ENCODE measurements around the gene SPEF2.
"Not testable (repeated sequence)": the region's sequence is repeated elsewhere in the genome, so short reads cannot be mapped to it uniquely, and the experiment has no call there.

SPEF2 gene

DNA sequence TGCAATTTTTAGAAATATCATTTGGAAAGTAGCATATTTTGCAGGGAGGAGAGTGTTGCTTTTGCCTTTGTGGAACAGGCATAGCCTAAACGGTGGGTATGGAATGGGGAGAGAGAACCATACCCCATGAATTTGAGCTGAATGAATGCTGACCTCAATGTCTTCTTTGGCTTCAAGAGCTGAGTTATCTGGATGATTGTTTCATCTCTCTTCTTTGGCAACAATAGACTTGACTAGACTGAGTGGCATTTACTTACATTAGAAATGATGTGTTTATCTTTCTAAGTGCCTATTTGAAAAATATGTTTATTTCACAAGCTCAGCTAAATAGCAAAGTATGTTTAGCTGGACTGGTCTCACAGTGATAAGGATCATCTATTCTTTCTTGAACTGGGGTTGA lies 42.8 kb downstream of the SPEF2 start:
- no peak for DNase-seq

DNA sequence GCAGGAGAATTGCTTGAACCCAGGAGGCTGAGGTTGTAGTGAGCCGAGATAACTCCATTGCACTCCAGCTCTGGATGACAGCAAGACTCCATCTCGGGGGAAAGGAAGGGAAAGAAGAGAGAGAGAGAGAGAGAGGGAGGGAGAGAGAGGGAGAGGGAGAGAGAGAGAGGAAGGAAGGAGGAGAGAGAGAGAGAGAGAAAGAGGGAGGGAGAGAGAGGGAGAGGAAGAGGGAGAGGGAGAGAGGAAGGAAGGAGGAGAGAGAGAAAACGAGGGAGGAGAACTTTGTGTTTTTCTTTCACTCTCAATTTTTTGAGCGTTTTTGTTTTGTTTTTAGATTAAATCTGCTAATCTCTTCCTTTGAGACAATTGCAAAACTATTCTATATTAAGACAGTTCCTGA lies 46.9 kb downstream of the SPEF2 start:
- DNase-seq = no peak

DNA sequence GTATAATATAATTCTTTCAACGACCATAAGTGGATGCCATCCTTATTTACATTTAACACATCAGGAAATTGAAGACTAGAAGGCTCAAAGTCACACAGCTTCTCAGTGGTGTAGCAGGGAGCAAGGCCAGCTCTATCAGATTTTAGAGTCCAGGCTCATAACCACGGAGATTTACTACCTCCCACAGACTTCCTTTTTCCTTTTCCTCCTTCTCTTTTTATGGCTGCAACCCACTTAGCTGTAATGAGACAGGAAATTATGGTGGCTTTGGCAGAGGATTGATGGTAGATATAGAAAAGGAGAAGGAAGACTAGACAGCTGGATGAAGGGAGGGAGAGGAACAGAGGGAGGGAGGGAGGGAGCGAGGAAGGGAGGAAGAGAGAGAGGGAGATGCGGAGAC lies 47.4 kb downstream of the SPEF2 start:
- no peak for DNase-seq

DNA sequence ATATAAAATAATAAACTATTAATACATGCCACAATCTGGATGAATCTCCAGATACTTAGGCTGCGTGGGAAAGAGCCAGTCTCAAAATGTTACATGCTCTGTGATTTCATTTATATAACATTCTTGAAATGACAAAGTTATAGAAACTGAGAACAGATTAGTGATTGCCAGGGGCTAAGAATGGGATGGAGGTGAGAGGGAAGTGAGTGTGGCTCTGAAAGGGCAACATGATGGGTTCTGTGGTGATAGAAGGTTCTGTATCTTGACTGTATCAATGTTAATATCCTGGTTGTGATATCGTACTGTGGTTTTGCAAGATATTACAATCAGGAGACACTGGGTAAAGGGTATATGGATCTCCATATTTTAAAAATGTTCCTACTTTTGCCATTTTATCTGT lies 50.7 kb downstream of the SPEF2 start:
- no peak for DNase-seq

DNA sequence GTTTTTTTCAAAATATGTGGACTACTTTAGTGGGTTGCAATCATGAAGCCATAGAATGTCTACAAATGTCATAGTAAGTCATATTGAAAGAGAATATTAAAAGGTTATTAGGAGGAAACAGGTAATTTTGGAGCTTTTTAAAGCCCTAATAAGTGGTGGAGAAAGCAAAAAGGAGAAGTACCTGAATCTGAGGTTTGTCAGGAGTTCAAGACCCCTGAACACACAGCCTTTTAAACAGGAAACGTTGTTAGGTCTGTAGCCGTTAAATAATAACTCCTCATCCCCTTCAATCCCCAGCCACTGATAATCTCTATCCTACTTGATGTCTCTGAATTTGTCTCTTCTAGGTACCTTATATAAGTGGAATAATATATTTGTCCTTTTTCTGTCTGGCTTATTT lies 51.1 kb downstream of the SPEF2 start:
- DNase-seq = no peak

DNA sequence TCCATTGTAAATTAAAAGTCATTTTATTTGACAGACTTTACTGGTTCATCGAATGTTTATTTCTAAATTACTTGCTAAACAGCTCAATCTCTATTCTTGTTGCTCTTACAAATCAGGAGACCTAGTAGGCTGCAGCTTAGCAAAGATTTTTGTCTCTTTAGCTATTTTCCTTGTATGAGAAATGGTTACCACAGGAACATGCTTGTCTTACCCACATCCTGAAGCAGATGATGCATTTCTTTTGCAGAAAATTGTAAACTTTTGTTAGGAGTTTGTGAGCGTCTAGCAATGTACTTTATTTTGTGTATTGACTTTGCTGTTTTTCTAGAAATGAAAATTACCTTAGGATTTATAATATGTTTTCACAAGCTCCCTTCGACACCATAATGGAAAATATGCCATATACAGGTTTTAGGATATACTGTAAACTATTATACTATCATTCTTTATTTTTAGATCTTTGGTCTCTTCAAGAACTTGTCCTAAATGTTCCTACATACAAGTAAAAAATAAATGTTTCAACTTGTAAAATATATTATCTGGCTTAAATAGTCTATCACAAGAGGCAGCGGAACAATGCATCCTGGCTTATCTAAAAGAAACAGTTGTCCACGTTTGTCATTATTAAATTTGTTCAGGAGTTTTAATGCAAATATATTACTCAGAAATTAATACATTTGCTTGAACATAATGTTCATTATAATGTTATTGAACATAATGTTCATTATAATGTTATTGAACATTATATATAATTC lies 54.1 kb downstream of the SPEF2 start:
- DNase-seq = no peak

DNA sequence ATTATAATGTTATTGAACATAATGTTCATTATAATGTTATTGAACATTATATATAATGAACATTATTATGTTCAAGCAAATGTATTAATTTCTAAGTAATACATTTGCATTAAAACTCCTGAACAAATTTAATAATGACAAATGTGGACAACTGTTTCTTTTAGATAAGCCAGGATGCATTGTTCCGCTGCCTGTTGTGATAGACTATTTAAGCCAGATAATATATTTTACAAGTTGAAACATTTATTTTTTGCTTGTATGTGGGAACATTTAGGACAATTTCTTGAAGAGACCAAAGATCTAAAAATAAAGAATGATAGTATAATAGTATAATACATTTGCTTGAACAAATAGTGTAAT lies 54.6 kb downstream of the SPEF2 start:
- DNase-seq = not testable (repeated sequence)

DNA sequence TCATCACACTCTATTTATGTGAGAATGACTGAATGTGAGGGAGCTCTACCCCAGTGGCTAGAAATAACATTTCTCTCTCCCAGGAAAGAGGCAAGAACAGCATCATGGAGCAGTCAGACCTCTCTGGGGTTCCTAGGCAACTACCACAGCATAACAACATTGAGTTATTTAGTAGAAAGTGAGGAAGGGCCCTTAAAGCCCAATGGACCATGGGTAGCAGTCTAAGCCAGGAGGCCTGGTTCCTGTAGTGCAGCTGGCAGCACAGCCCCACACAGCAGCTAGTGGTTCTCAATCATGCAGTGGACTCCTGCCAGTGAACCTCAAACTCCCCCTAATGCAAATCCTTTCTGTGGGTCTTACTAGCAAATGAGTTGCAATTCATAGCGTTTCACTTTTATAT lies 55.3 kb downstream of the SPEF2 start:
- no peak for DNase-seq

DNA sequence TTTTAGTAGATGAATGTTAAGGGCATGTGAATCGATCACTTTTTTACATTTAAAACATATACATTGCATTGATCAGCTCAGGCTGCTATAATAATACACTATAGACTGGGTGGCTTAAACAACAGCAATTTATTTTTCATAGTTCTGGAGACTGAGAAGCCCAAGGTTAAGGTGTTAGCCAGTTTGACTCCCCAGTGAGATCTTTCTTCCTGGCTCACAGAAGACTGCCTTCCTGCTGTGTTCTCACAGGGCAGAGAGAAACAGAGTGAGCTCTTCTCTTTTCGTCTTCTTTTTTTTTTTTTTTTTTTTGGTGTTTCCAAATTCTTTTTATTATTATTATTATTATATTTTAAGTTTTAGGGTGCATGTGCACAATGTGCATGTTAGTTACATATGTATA lies 56.4 kb downstream of the SPEF2 start:
- DNase-seq = no peak

DNA sequence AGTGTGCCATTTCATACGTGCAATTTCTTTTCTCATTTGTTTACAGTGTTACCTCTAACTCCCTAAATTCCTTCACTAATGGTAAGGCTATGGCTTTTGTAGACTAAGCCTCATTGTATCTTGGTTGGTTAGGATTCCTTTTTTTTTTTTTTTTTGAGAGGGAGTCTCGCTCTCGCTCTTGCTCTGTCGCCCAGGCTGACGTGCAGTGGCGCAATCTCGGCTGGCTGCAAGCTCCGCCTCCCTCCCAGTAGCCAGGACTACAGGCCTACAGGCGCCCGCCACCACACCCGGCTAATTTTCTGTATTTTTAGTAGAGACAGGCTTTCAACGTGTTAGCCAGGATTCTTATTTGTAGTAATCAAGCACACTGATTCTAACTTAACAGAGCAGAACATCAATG lies 57.7 kb downstream of the SPEF2 start:
- no peak for DNase-seq

DNA sequence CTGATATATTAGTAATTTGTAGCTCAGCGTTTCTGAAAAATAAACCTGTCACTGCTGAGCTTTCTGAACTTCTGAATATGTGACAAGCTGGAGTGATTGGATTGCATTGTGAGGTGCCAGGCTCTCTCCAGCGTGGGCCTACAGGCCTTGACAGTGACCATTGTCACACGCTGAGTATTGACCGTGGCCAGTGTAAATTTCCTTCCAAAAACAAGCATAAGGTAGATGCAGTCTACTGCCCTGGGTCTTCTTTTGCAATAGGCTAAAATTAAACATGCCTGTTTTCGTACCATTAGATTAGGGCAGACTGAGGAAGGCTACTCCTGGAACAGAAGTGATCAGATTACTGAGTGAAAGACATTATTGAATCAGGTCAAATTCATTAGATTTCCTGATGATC lies 60.2 kb downstream of the SPEF2 start:
- DNase-seq = no peak

DNA sequence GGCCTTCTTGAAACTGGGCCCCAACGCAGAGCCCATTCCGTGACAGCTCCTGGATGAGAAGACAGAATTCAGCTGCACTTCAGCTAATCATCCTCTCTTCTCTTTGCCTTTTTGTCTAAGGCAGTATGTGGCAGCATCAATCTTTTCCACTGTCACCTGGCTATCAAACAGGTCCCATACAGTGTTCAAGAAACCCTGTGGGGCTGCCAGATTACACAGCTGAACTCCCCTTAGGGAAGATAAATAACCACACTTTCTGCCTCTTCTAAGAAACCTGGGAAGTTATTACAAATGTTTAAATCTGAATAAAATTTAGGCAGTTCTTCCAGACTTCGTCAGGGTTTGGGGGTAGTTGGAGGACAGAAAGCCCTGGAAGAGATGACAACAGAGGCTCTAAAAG lies 61.0 kb downstream of the SPEF2 start:
- DNase-seq = no peak

DNA sequence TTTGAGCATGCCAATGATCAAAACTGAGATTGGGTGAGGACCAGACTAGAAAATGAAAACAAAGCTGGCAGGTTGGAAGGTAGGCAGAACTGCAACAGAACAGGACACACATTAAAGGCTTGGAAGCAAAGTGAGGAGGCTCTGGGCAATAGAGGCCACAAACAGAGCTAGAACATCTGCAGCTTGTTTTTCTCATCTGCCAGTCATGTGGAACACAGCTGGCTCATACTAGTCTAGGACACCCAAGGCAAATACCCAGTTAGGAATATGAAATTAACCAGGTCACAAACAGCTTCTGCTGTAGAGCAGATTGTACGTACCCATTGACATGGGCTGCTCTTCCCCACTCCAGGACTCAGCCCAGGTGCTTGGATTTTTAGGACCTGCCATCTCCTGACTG lies 61.7 kb downstream of the SPEF2 start:
- no peak for DNase-seq

DNA sequence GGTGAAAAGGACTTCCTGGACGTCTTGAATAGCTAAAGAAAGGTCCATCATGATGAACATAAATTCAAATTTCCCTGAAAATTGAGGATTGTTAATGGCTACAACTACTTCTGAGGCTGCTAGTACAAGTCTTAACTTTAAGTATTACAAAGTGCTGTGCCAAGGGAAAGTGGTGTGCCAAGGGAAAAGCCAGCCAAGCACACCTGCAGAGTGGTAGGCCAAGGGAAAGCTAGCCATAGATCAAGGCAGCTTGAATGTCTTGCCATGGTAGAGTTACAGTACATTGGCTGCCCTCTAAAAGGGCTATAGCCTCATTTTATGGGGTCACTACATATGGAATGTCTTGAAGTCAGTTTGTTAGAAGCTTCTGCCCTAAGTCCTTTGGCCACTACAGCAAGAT lies 64.2 kb downstream of the SPEF2 start:
- DNase-seq = no peak

DNA sequence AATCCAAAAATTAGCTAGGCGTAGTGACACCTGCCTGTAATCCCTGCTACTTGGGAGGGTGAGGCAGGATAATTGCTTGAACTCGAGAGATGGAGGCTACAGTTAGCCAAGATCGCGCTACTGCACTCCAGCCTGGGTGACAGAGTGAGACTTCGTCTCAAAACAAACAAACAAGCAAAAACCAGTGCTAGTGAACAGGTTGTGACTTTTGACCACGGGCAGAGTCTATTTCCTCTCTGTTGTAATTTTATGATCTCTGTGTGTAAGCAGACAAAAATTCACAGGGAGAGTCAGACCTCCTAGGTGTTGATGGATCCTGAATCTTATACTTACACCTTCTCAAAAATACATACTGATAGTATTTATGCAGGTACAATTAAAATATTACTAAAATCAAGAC lies 65.8 kb downstream of the SPEF2 start:
- DNase-seq = no peak

DNA sequence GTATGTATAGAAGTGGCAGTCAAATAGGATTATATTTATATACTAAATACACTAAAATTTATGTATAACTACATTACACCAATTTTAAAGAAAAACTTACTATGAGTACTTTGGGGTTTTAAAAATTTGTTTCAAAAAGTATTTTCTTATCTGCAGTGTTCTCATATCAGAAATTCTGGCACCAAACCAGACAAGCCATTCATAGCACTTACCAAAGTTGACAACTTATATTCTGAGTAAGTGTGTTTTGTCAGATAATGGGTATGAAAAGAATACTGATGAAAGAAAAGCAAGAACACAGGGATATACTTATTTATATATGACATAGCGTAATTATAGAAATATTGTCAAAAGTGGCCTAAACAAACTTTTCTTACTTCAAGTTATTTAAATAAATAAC lies 67.5 kb downstream of the SPEF2 start:
- no peak for DNase-seq

DNA sequence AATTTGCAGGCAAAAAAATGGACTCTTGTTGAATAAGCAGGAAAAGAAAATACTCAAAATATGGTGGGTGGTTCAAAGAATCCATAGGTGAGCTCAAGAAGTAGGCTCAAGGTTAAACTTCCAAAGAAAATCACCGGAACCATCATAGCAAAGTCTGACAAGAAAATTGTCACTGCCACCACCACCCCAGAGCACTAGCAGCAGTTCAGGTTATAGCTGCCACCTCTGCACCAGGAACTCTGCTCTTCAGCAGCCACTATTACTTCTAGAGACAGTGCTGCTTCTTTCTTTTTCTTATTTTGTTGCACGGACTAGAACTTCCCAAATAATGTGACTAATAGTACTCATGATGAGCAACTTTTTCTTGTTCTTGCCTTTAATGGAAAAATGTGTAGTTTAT lies 70.3 kb downstream of the SPEF2 start:
- no peak for DNase-seq

DNA sequence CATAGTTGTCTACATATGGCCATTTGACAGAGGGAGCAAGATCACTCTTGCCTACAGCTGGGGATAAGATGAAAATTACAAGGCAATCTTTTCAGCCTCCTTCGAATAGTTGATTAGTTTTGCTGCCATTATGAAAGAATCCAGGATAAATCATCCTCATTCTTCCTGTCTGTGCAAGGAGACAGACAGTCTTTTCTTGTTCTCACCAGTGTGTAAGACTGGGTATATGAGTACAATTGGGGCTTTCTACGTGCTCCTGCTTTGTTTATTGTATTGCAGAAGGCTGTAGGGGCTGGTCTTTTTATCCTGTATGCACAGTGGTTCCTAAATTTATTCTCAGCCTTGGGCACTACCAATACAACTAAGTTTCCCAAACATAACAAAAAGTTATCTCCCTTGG lies 76.8 kb downstream of the SPEF2 start:
- no peak for DNase-seq

DNA sequence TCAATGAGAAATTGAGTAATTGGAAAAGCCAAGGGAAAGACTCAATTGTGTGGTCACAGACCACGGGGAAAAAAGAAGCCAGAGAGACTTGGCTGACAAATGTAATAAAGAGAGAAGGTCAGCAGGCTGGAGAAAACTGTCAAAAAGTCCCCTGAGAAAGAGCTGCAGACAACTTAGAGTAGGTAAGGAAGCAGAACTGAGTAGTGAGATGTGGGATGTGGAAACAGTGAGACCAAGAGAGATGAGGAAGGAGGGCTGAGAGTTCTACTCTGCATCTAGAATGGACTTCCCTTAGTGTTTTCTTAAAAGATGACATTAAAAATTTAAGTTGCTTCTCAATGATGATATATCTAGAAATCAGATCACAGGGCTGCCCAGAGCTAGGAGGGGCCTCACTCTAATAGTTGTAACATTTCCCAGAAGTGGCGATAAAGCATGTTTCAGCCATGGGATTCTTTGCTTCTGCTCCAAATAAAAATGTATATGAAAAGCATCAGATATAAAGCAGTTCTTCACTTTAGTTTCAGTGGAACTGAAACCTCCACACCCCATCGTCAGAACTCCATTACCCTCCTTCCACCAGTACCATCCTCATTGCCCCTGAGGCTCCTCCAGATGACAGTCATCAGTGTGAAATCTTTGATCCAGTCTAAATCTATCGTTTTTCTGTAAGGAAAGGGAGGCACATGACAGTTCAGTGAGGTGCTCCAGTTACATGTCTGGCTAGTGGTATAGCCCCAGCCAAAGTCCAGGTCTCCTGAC lies 80.6 kb downstream of the SPEF2 start:
- DNase-seq = no peak

DNA sequence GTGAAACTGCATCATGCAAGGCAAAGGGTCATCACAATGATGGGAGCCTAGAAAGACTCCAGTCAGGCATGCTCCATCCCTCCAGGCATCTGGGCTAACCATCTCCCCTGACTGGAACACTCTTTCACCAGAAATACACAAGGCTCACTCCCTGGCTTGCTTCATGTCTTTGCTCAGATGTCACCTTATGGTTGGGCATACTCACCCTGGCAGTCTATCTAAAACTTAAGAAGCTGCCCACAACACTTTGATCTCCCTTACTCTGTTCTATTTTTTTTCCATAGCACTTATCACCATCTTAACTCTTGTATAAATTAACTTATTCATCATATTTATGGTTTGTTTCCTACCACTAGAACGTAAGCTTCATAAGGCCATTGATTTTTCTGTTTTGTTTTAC lies 90.0 kb downstream of the SPEF2 start:
- no peak for DNase-seq

DNA sequence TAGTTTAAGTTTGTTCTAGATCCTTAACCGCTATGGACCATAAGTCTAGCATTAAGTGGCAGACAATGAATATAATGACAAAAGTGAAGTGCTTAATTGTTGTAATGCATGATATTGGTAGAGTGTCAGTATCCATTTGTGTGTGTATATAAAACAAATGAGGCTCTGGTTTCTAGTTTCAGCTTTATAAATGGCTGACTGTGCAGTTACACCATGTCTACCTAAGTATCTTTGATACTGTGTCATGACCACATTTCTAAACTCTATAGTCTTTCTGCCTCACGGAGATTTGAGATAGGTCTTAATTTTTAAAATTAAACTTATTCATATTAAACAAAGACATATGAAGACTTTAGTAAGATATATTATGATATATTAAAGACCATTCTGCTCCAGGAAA lies 92.0 kb downstream of the SPEF2 start:
- peak in 1 of 3 experiments; percentile 46 for DNase-seq

DNA sequence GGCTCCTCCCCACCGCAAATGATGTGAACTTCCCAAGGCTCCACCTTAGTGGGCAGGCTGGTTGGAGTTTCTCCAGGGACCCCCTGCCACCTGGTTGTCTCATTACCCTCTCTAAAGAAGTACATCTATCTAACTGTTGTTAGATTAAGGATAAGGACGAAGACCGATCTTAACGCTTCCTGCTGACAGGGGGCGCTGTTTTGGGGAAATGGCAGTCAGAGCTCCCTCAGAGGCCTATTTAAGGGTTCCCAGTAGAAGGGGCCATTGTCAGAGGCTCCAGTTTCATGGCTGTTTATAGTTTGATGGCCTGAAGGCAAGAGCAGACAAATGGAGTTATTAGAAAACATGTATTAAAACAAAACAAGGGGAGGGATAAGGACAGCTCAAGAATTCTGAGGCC lies 100.1 kb downstream of the SPEF2 start:
- DNase-seq = no peak

DNA sequence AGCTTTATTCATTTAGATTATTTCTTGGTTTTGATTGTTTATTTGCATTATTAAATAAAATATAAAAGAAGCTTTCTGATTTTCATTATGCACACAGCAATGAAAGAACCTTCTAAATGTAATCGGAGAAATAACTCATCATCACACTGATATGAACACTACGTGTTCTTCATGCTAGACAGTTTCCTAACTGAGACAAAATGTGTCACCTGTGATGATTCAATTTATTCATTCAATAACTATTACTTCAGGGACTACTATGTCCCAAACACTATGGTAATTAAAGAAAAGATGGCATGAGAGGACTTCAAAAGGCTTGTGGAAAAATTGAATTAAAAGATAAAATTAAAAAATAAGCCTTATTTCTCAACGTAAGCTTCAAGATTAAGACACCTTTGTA lies 118.1 kb downstream of the SPEF2 start:
- DNase-seq = no peak

DNA sequence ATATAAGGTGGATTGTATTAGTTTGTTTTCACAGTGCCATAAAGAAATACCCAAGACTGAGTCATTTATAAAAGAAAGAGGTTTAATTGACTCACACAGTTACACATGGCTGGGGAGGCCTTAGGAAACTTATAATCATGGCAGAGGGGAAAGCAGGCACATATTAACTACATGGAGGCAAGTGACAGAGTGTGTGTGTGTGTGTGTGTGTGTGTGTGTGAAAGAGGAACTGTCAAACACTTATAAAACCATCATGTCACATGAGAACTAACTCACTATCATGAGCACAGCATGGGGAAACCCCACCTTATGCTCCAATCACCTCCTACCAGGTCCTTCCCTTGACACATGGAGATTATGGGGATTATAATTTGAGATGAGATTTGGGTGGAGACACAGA lies 118.6 kb downstream of the SPEF2 start:
- no peak for DNase-seq

DNA sequence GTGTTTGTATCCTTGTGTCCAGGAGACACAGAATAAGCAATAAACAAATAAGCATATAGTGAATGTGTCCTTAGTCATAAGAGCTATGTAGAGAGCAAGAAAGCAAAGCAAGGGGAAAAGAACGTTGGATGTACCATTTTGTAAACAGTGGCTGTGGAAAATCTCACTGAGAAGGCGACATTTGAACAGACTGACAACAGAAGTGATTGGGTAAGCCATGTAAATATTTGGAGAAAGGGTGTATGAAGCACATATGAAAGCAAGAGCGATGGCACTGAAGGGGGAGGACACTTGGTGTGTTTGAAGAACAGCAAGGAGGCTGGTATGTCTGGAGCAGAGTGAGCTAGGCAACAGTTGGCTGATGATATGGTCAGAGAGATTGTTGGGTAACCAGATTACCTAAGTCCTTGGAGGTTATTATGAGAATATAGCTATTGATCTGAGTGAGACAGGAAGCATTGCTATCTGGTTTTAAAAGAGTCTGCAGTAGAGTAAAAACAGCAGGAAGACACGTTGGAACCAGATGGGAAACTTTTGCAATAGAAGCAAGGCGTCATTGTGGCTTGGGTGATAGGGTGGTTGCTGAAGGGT lies 123.6 kb downstream of the SPEF2 start:
- no peak for DNase-seq

All from NCI-H1417 (cell line).